ENCODE results near the gene ATF6. TPM values are rescaled to one million over a fixed set of nuclear protein-coding genes. Genes with fewer than 3 reads are reported as not detected.
"Not testable (repeated sequence)": the region's sequence is repeated elsewhere in the genome, so short reads cannot be mapped to it uniquely, and the experiment has no call there.

Gene ATF6
- total RNA-seq, 4 donors from 2014 or later: 13.4 to 24.8 (median 17.6) TPM

DNA sequence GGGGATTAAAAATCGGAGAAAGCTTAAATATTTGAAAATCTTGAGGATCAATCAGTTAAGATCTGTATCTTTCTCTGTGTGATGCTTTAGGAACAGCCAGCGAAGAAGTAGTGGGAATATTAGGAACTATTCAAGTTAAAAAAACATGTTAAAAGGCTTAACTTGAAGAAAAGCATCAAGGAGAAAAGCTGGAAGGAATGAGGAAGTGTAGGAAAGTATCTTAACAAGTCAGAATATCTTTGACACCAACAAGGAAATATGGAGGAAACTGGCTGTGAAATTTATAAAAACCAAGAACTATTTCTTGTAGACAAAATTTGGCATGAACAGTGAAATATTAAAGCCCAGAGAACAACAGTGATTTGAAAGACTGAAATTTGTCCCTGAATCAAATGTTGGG is 60.4 kb downstream of the ATF6 start:
- intact Hi-C loops (cut with DNase I): no loop called here
- TF ChIP-seq, protein P1, sequence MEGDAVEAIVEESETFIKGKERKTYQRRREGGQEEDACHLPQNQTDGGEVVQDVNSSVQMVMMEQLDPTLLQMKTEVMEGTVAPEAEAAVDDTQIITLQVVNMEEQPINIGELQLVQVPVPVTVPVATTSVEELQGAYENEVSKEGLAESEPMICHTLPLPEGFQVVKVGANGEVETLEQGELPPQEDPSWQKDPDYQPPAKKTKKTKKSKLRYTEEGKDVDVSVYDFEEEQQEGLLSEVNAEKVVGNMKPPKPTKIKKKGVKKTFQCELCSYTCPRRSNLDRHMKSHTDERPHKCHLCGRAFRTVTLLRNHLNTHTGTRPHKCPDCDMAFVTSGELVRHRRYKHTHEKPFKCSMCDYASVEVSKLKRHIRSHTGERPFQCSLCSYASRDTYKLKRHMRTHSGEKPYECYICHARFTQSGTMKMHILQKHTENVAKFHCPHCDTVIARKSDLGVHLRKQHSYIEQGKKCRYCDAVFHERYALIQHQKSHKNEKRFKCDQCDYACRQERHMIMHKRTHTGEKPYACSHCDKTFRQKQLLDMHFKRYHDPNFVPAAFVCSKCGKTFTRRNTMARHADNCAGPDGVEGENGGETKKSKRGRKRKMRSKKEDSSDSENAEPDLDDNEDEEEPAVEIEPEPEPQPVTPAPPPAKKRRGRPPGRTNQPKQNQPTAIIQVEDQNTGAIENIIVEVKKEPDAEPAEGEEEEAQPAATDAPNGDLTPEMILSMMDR (IDR thresholded peaks at IDR 0.05): no peak
- TF ChIP-seq POLR2A (IDR thresholded peaks at IDR 0.05): no peak
- Histone ChIP-seq H3K4me3 (no peak overlapping the region), H3K27ac (no peak overlapping the region), H3K36me3 (peaks cover 0 to 46% (median 1%) of the 10 kb centered on the region in 3 donors), H3K27me3 (no peaks in the 10 kb centered on the region), H3K9me3 (no peaks in the 10 kb centered on the region), H3K4me1 (no peaks in the 10 kb centered on the region)
- WGBS, 2 donors: 82 to 88% methylated on average over 2 of the region's 2 CpGs
- no peak for DNase-seq

- Histone ChIP-seq H3K4me1 (no peaks in the 10 kb centered on the region), H3K27me3 (no peaks in the 10 kb centered on the region), H3K27ac (no peak overlapping the region), H3K4me3 (no peak overlapping the region), H3K36me3 (peaks cover 0 to 33% (median 0%) of the 10 kb centered on the region in 3 donors), H3K9me3 (no peaks in the 10 kb centered on the region)
- TF ChIP-seq, protein P1 (IDR thresholded peaks at IDR 0.05): no peak
- TF ChIP-seq POLR2A (IDR thresholded peaks at IDR 0.05): no peak
- 53 to 74% methylated on average over 2 of the region's 2 CpGs for WGBS, 2 donors
- intact Hi-C loops (cut with DNase I): no loop called here
- DNase-seq: no peak
These were observed 61.7 kb downstream of the ATF6 start for GRCh38 chr1:161827786-161828185.

GRCh38 chr1:161832299-161832907 is 66.3 kb downstream of the ATF6 start:
- peaks cover 0 to 17% (median 0%) of the 10 kb centered on the region in 3 donors for H3K36me3 ChIP-seq
- H3K9me3 ChIP-seq; H3K27me3 ChIP-seq; H3K27ac ChIP-seq; H3K4me3 ChIP-seq; intact Hi-C loops (cut with DNase I); H3K4me1 ChIP-seq; DNase-seq: not testable (repeated sequence)
- WGBS, 2 donors: 83 to 97% methylated on average over 9 to 10 of the region's 10 CpGs

DNA sequence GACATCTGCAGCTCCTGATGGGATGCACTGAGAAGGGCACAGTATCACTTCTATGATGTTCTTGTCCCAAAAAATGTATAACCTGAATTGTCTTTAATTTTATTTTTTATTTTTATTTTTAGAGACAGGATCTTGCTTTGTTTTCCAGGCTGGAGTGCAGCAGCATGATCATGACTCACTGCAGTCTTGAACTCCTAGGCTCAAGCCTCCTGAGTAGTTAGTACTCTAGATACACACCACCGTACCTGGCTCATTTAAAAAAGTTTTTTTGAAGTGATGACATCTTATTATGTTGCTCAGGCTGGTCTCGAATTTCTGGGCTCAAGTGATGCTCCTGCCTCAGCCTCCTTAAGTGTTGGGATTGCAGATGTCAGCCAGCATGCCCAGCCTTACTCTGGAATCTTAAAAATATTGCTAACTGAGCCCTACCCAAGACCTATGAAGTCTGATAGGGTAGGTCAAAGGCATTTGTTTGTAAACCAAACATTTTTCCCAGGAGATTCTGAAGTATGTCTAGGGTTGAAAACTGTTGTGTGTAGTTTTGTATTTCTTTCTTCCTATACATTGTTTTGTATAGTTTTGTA is 68.9 kb downstream of the ATF6 start:
- intact Hi-C loops (cut with DNase I): no loop called here
- Histone ChIP-seq H3K4me3 (no peak overlapping the region), H3K9me3 (no peaks in the 10 kb centered on the region), H3K36me3 (peaks cover 0 to 22% (median 0%) of the 10 kb centered on the region in 3 donors), H3K27ac (no peak overlapping the region), H3K27me3 (no peaks in the 10 kb centered on the region), H3K4me1 (no peaks in the 10 kb centered on the region)
- 42 to 85% methylated on average over 2 of the region's 2 CpGs for WGBS, 2 donors
- TF ChIP-seq POLR2A (IDR thresholded peaks at IDR 0.05): no peak
- TF ChIP-seq, protein P1 (IDR thresholded peaks at IDR 0.05): no peak
- DNase-seq: no peak

DNA sequence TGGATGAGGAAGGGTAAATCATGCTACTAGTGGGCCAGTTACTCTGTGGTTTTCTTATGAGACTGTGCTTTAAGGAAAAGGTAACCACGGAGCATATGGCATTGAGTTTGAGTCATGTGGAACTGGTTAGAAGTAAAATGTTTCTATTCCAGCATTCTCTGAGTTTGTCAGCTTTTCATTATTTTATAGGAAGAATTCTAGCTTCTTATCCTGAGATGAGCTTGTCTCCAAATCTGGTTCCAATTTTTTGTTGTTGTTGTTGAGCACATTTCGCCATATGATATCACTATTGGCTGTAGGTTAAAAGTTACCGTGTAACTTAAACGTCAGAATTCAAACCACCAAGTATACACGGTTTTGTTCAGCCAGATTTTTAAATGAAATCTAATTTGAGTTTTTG is 69.9 kb downstream of the ATF6 start:
- intact Hi-C loops (cut with DNase I): no loop called here
- no peaks in the 10 kb centered on the region for H3K4me1 ChIP-seq
- H3K4me3 ChIP-seq: no peak overlapping the region
- TF ChIP-seq POLR2A (IDR thresholded peaks at IDR 0.05): no peak
- TF ChIP-seq, protein P1 (IDR thresholded peaks at IDR 0.05): no peak
- no peaks in the 10 kb centered on the region for H3K9me3 ChIP-seq
- peaks cover 0 to 32% (median 0%) of the 10 kb centered on the region in 3 donors for H3K36me3 ChIP-seq
- no peak for DNase-seq
- H3K27ac ChIP-seq: no peak overlapping the region
- H3K27me3 ChIP-seq: no peaks in the 10 kb centered on the region
- 38 to 58% methylated on average over 5 of the region's 5 CpGs for WGBS, 2 donors
